Measurements from ENCODE around the gene COX7B. TPM values are rescaled to one million over a fixed set of nuclear protein-coding genes. Genes with fewer than 3 reads are reported as not detected.

Gene COX7B
- total RNA-seq, 1 donor from 2014 or later = 500 TPM

- H3K4me2 ChIP-seq = peak overlapping the region; percentile 74
Observed at GRCh38 chrX:77893713-77894112, 5.6 kb upstream of the COX7B start.

GRCh38 chrX:77894921-77895886 is 4.1 kb upstream of the COX7B start, which contains the start of gene MAGT1:
TSS of gene MAGT1 (minus strand) at chrX:77895435. CDS start at chrX:77895410, 25 bp downstream.
- no peaks in the 10 kb centered on the region for H4K20me1 ChIP-seq (ENCODE audit: low read depth)
- H3K4me1 ChIP-seq = no peaks in the 10 kb centered on the region
- no peaks in the 10 kb centered on the region for H3K36me3 Mint-ChIP-seq
- H3K9me3 ChIP-seq (ENCODE audit: low read depth) = no peaks in the 10 kb centered on the region
- no peaks in the 10 kb centered on the region for H3K36me3 ChIP-seq
- peaks cover 6% of the 10 kb centered on the region for H3K4me1 Mint-ChIP-seq
- H3K27ac ChIP-seq = peak within 1 kb of the TSS; percentile 92
- H3K27ac Mint-ChIP-seq = peak within 1 kb of the TSS; percentile 93
- H3K9me3 Mint-ChIP-seq = peaks cover 3% of the 10 kb centered on the region
- peaks cover 2% of the 10 kb centered on the region for H3K27me3 Mint-ChIP-seq (ENCODE audit: insufficient read depth, low read depth)
- peaks cover 55% of the 10 kb centered on the region for H3K79me2 ChIP-seq (ENCODE audit: low read depth)
- TF ChIP-seq EZH2phosphoT487 (IDR thresholded peaks at IDR 0.05) = no peak
- TF ChIP-seq EZH2 (IDR thresholded peaks at IDR 0.05) = no peak
- no peak for TF ChIP-seq CTCF (IDR thresholded peaks at IDR 0.05)
- peak within 1 kb of the TSS; percentile 81 for H3K4me3 ChIP-seq
- H2AFZ ChIP-seq (replicated peaks) = peak within 1 kb of the TSS; percentile 89
- H3K27me3 ChIP-seq = no peaks in the 10 kb centered on the region
- H3K9ac ChIP-seq = peak within 1 kb of the TSS; percentile 90
- H3K4me2 ChIP-seq = peak within 1 kb of the TSS; percentile 79
- peaks cover 11% of the 10 kb centered on the region for H3F3A ChIP-seq (ENCODE audit: low read depth)
- DNase-seq (ENCODE audit: low spot score) = peak; percentile 96
- H3K4me3 Mint-ChIP-seq = peak within 1 kb of the TSS; percentile 93

More at GRCh38 chrX:77893713-77894112, 5.6 kb upstream of the COX7B start:
- H3K79me2 ChIP-seq (ENCODE audit: low read depth) = peaks cover 59% of the 10 kb centered on the region
- H3K27ac ChIP-seq = no peak overlapping the region
- no peaks in the 10 kb centered on the region for H3K27me3 ChIP-seq
- H2AFZ ChIP-seq (replicated peaks) = no peak overlapping the region
- no peak overlapping the region for H3K27ac Mint-ChIP-seq
- peaks cover 5% of the 10 kb centered on the region for H3K4me1 Mint-ChIP-seq
- DNase-seq (ENCODE audit: low spot score) = no peak
- no peaks in the 10 kb centered on the region for H3K9me3 ChIP-seq (ENCODE audit: low read depth)
- H4K20me1 ChIP-seq (ENCODE audit: low read depth) = no peaks in the 10 kb centered on the region
- H3K4me1 ChIP-seq = no peaks in the 10 kb centered on the region
- H3K9me3 Mint-ChIP-seq = peaks cover 3% of the 10 kb centered on the region
- TF ChIP-seq CTCF (IDR thresholded peaks at IDR 0.05) (no peak), EZH2 (IDR thresholded peaks at IDR 0.05) (no peak), EZH2phosphoT487 (IDR thresholded peaks at IDR 0.05) (no peak)
- peak overlapping the region; percentile 81 for H3K9ac ChIP-seq
- no peaks in the 10 kb centered on the region for H3K36me3 ChIP-seq
- H3K4me3 Mint-ChIP-seq = peak overlapping the region; percentile 93
- peaks cover 3% of the 10 kb centered on the region for H3F3A ChIP-seq (ENCODE audit: low read depth)
- peaks cover 2% of the 10 kb centered on the region for H3K27me3 Mint-ChIP-seq (ENCODE audit: insufficient read depth, low read depth)
- peaks cover 2% of the 10 kb centered on the region for H3K36me3 Mint-ChIP-seq
- H3K4me3 ChIP-seq = peak overlapping the region; percentile 59

GRCh38 chrX:77900688-77901087 is 1.4 kb downstream of the COX7B start:
- Histone ChIP-seq H3K27ac (no peak overlapping the region), H3K9me3 (ENCODE audit: low read depth) (no peaks in the 10 kb centered on the region), H3K4me1 (peaks cover 8% of the 10 kb centered on the region), H3K79me2 (ENCODE audit: low read depth) (peaks cover 39% of the 10 kb centered on the region), H3F3A (ENCODE audit: low read depth) (peaks cover 10% of the 10 kb centered on the region), H4K20me1 (ENCODE audit: low read depth) (no peaks in the 10 kb centered on the region), H2AFZ (replicated peaks) (no peak overlapping the region), H3K9ac (peak overlapping the region; percentile 82), H3K27me3 (no peaks in the 10 kb centered on the region), H3K4me2 (peak overlapping the region; percentile 81), H3K4me3 (peak overlapping the region; percentile 77), H3K36me3 (peaks cover 5% of the 10 kb centered on the region)
- no peak overlapping the region for H3K27ac Mint-ChIP-seq
- peak overlapping the region; percentile 91 for H3K4me3 Mint-ChIP-seq
- no peak for DNase-seq (ENCODE audit: low spot score)
- TF ChIP-seq EZH2 (IDR thresholded peaks at IDR 0.05) (no peak), EZH2phosphoT487 (IDR thresholded peaks at IDR 0.05) (no peak), CTCF (IDR thresholded peaks at IDR 0.05) (no peak)
- peaks cover 14% of the 10 kb centered on the region for H3K36me3 Mint-ChIP-seq
- no peaks in the 10 kb centered on the region for H3K9me3 Mint-ChIP-seq
- peaks cover 2% of the 10 kb centered on the region for H3K27me3 Mint-ChIP-seq (ENCODE audit: insufficient read depth, low read depth)
- peaks cover 4% of the 10 kb centered on the region for H3K4me1 Mint-ChIP-seq

Data from neural progenitor cell (in vitro differentiated cells).